ENCODE results near the gene AFF3. TPM values are rescaled to one million over a fixed set of nuclear protein-coding genes. Genes with fewer than 3 reads are reported as not detected.
A peak's percentile ranks its signal among the peaks of the same experiment; 100 is the strongest.
"Not testable (repeated sequence)": the region's sequence is repeated elsewhere in the genome, so short reads cannot be mapped to it uniquely, and the experiment has no call there.

Gene AFF3
- total and polyA plus RNA-seq, 2 of the 4 experiments (the other 2 are of a cell fraction), result 12.9 to 14.3 TPM

- H2AK5ac ChIP-seq (ENCODE audit: low read depth, low read length), result no peak overlapping the region
- 0 out of 2 replicates have a peak overlapping the region, but pooled peaks have one; percentile 1 for H4K91ac ChIP-seq (ENCODE audit: insufficient read depth, low read depth, low read length)
- no peak for ATAC-seq (ENCODE audit: low read depth)
- no peak overlapping the region for H2BK5ac ChIP-seq (ENCODE audit: low read depth, low read length, poor library complexity, severe bottlenecking)
- no peak overlapping the region for H3K9ac ChIP-seq (ENCODE audit: low read depth, low read length)
- no peak overlapping the region for H3K27ac ChIP-seq (ENCODE audit: insufficient read depth, low read length)
- no peak overlapping the region for H2BK15ac ChIP-seq (ENCODE audit: low read depth, low read length)
- no peaks in the 10 kb centered on the region for H3K9me3 ChIP-seq (ENCODE audit: control insufficient read depth, insufficient read depth, low read length)
- no peak overlapping the region for H2AK9ac ChIP-seq (replicated peaks; ENCODE audit: low read depth, low read length, poor library complexity)
- peaks cover 15% of the 10 kb centered on the region; the same call in 1 of the 2 replicates for H3K36me3 ChIP-seq (ENCODE audit: control insufficient read depth, insufficient read depth, low read length)
- H2AFZ ChIP-seq (replicated peaks; ENCODE audit: low read length, poor library complexity), result no peak overlapping the region
- dilution Hi-C loops (cut with HindIII; ENCODE audit: low sequenced_read_pairs, unreplicated experiment) (no loop called here), in situ Hi-C loops (cut with MboI; ENCODE audit: low sequenced_read_pairs) (no loop called here), intact Hi-C loops (cut with micrococcal nuclease) (no loop called here)
- no peak overlapping the region for H4K8ac ChIP-seq (ENCODE audit: low read depth in 2 of 2, low read length in 2 of 2)
- H2BK20ac ChIP-seq (ENCODE audit: low read depth, low read length), result no peak overlapping the region
- H3K4me3 ChIP-seq (ENCODE audit: insufficient read depth, low read depth, low read length), result no peak overlapping the region
- peaks cover 9% of the 10 kb centered on the region for H3K9me1 ChIP-seq (ENCODE audit: insufficient read depth, low read length)
- ChIA-PET CTCF (no interaction called here), POLR2A (ENCODE audit: unreplicated experiment) (no interaction called here)
- no peak overlapping the region for H3K4me2 ChIP-seq (ENCODE audit: low read depth, low read length)
- H3K4me1 ChIP-seq (ENCODE audit: control insufficient read depth, insufficient read depth, low read length), result no peaks in the 10 kb centered on the region; the same call in 1 of the 2 replicates
- no peaks in the 10 kb centered on the region for H4K20me1 ChIP-seq (ENCODE audit: insufficient read depth, low read length)
- no peaks in the 10 kb centered on the region for H3K27me3 ChIP-seq (ENCODE audit: control insufficient read depth, insufficient read depth, low read length)
- H3K56ac ChIP-seq (ENCODE audit: extremely low read depth, insufficient read depth, low read length), result no peak overlapping the region
- no peak overlapping the region for H2BK120ac ChIP-seq (ENCODE audit: low read depth, low read length)
- no peak overlapping the region for H3K18ac ChIP-seq (ENCODE audit: low read depth, low read length)
- H4K5ac ChIP-seq (ENCODE audit: low read depth, low read length), result no peak overlapping the region
- no peak for DNase-seq
- no TSS peak for BruUV-seq (replicated peaks)
- no peak overlapping the region for H3K14ac ChIP-seq (replicated peaks; ENCODE audit: low read depth, low read length)
- no peak for TF ChIP-seq BHLHE40 (IDR thresholded peaks at IDR 0.05; ENCODE audit: low read depth, low read length)
- TF ChIP-seq RAD21 (IDR thresholded peaks at IDR 0.05; ENCODE audit: low read length), result no peak
- WGBS, 2 experiments (ENCODE audit: extremely low coverage in 2 of 2, insufficient read length in 1 of 2), result no CpG with 5 or more reads among the region's 5 CpGs
- no peak overlapping the region for H3K4ac ChIP-seq (ENCODE audit: low read depth, low read length)
- H3K79me1 ChIP-seq (ENCODE audit: low read depth in 1 of 2, low read length in 2 of 2), result peaks cover 6 to 13% of the 10 kb centered on the region in 2 experiments; a peak in 2 of 4 replicates
- no peak overlapping the region for H3K23ac ChIP-seq (ENCODE audit: low read depth, low read length)
Observed at GRCh38 chr2:99948010-99948409, 194.4 kb downstream of the AFF3 start.

GRCh38 chr2:99947366-99947765, 195.0 kb downstream of the AFF3 start:
- H2AK5ac ChIP-seq (ENCODE audit: low read depth, low read length); CTCF ChIA-PET; H3K27ac ChIP-seq (ENCODE audit: insufficient read depth, low read length); H2AK9ac ChIP-seq (replicated peaks; ENCODE audit: low read depth, low read length, poor library complexity); H3K4ac ChIP-seq (ENCODE audit: low read depth, low read length); H3K18ac ChIP-seq (ENCODE audit: low read depth, low read length); H4K91ac ChIP-seq (ENCODE audit: insufficient read depth, low read depth, low read length); H3K4me1 ChIP-seq (ENCODE audit: control insufficient read depth, insufficient read depth, low read length); H2AFZ ChIP-seq (replicated peaks; ENCODE audit: low read length, poor library complexity); H3K4me2 ChIP-seq (ENCODE audit: low read depth, low read length); H3K9me1 ChIP-seq (ENCODE audit: insufficient read depth, low read length); H3K27me3 ChIP-seq (ENCODE audit: control insufficient read depth, insufficient read depth, low read length); H3K56ac ChIP-seq (ENCODE audit: extremely low read depth, insufficient read depth, low read length); H3K9ac ChIP-seq (ENCODE audit: low read depth, low read length); H4K8ac ChIP-seq (ENCODE audit: low read depth in 2 of 2, low read length in 2 of 2); H2BK20ac ChIP-seq (ENCODE audit: low read depth, low read length); H2BK120ac ChIP-seq (ENCODE audit: low read depth, low read length); H3K4me3 ChIP-seq (ENCODE audit: insufficient read depth, low read depth, low read length); H3K23ac ChIP-seq (ENCODE audit: low read depth, low read length); intact Hi-C loops (cut with micrococcal nuclease); H4K5ac ChIP-seq (ENCODE audit: low read depth, low read length); ATAC-seq (ENCODE audit: low read depth); dilution Hi-C loops (cut with HindIII; ENCODE audit: low sequenced_read_pairs, unreplicated experiment); POLR2A ChIA-PET (ENCODE audit: unreplicated experiment); in situ Hi-C loops (cut with MboI; ENCODE audit: low sequenced_read_pairs); DNase-seq; BruUV-seq (replicated peaks); H2BK15ac ChIP-seq (ENCODE audit: low read depth, low read length); H3K9me3 ChIP-seq (ENCODE audit: control insufficient read depth, insufficient read depth, low read length); H3K14ac ChIP-seq (replicated peaks; ENCODE audit: low read depth, low read length); H4K20me1 ChIP-seq (ENCODE audit: insufficient read depth, low read length); H2BK5ac ChIP-seq (ENCODE audit: low read depth, low read length, poor library complexity, severe bottlenecking): not testable (repeated sequence)
- peaks cover 11% of the 10 kb centered on the region; the same call in 1 of the 2 replicates for H3K36me3 ChIP-seq (ENCODE audit: control insufficient read depth, insufficient read depth, low read length)
- peaks cover 5 to 13% of the 10 kb centered on the region in 2 experiments; a peak in 1 of 4 replicates for H3K79me1 ChIP-seq (ENCODE audit: low read depth in 1 of 2, low read length in 2 of 2)
- WGBS, 2 experiments (ENCODE audit: extremely low coverage in 2 of 2, insufficient read length in 1 of 2), result no CpG with 5 or more reads among the region's 4 CpGs

Measured in IMR-90 (cell line).